ENCODE data around the gene ARMC7.
"Not testable (repeated sequence)": the region's sequence is repeated elsewhere in the genome, so short reads cannot be mapped to it uniquely, and the experiment has no call there.

The ARMC7 gene

GRCh38 chr17:75116737-75117136 lies 7.0 kb downstream of the ARMC7 start:
- no peak for DNase-seq
- Mint-ChIP-seq H3K9me3 (no peaks in the 10 kb centered on the region), H3K4me3 (no peak overlapping the region), H3K27ac (no peak overlapping the region), H3K4me1 (ENCODE audit: low read depth in 2 of 2) (peaks cover 25 to 26% of the 10 kb centered on the region in 2 donors), H3K36me3 (ENCODE audit: insufficient read depth) (peaks cover 19% of the 10 kb centered on the region), H3K27me3 (no peaks in the 10 kb centered on the region)
- no peak for ATAC-seq (replicated peaks)

- DNase-seq (no peak), ATAC-seq (replicated peaks) (no peak)
- Mint-ChIP-seq H3K27me3 (no peaks in the 10 kb centered on the region), H3K36me3 (ENCODE audit: insufficient read depth) (peaks cover 19% of the 10 kb centered on the region), H3K27ac (peak overlapping the region; percentile 41 to 42), H3K4me1 (ENCODE audit: low read depth in 2 of 2) (peaks cover 20 to 21% of the 10 kb centered on the region in 2 donors), H3K9me3 (no peaks in the 10 kb centered on the region), H3K4me3 (no peak overlapping the region)
Observed at GRCh38 chr17:75118307-75118706, 8.5 kb downstream of the ARMC7 start.

DNA sequence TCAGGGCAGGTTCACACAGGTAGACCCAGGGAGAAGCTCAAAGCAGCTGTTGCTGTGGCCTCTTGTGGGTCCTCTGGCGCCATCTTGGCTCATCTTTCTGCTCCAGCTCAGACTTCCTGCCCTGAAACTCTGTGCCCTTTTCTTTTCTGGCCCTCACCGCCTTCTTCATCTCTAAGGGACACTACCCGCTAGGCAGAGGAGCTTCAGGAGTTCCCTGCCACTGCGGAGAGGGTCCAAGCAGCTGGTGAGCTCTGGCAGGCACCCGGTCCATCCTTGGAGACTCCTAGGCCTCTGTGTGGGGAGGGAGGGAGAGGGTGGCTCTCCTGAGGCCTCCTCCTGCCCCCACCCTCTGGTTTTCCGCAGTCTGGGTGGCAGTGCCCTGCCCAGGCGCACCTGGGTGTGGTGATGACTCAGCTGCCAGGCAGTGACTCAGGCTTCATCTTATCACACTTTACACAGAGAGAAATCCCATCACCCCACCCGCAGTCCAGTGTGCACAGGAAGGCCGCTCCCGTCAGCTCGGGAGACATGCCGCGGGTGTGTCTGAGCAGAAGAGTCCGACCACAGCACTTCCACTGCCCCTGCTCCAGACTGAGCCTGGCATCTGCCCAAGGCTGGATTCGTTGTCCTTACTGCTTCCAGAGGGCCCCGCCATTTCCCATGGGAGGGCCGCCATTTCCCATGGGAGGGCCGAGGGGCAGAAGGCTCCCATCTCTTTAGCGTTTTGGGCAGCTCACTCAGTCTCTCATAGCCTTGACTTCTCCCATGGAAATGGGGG lies 14.5 kb downstream of the ARMC7 start:
- Mint-ChIP-seq H3K4me1 (ENCODE audit: low read depth in 2 of 2) (peaks cover 25 to 29% of the 10 kb centered on the region in 2 donors), H3K27ac (peak overlapping the region in 1 of 2 donors; percentile 84), H3K4me3 (peak overlapping the region in 1 of 2 donors; percentile 49), H3K36me3 (ENCODE audit: insufficient read depth) (peaks cover 7% of the 10 kb centered on the region), H3K9me3 (no peaks in the 10 kb centered on the region), H3K27me3 (no peaks in the 10 kb centered on the region)
- peak; percentile 77 for ATAC-seq (replicated peaks)
- no peak for DNase-seq

DNA sequence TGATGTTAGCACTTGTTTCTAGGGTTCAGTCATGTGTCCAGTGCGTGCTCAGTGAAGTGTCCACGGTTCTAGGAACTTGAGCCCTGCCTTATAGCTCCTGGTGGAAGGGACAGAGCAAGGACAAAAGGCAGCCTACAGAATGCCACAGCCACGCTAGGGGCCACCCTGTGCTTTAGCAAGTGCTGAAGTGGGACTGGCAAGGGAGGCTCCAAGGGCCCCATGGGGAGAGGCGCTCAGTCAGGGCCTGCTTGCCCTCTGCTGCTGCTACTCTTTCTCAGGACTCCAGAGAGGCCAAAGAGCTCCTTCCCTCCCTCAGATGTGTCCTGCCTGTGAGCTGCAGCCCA lies 15.0 kb downstream of the ARMC7 start:
- peak overlapping the region in 1 of 2 donors; percentile 84 for H3K27ac Mint-ChIP-seq

DNA sequence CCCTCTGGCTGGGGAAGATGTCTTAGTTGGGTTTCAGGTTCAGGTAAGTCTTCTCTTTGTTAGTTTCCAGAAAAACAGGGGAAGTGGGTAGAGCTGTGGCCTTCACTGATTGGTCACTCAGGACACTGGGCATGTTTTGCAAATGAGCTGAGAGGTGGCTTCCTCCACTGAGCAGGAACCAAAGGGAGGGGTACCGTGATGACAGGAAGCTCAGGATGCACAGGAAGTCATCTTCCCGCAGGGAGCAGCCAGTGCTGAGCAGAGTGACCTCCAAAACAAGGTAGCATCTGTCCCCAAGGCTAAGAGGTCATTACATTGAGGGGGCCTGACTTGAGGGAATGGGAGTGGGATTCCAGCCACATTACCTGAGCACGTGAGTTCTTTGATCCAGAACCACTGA lies 16.2 kb downstream of the ARMC7 start:
- no peaks in the 10 kb centered on the region for H3K27me3 Mint-ChIP-seq
- H3K36me3 Mint-ChIP-seq (ENCODE audit: insufficient read depth) = peaks cover 7% of the 10 kb centered on the region
- H3K9me3 Mint-ChIP-seq = no peaks in the 10 kb centered on the region
- H3K27ac Mint-ChIP-seq = peak overlapping the region in 1 of 2 donors; percentile 84
- H3K4me3 Mint-ChIP-seq = no peak overlapping the region
- DNase-seq (no peak), ATAC-seq (replicated peaks) (no peak)
- H3K4me1 Mint-ChIP-seq (ENCODE audit: low read depth in 2 of 2) = peaks cover 28 to 35% of the 10 kb centered on the region in 2 donors

More for the DNA sequence above, 15.0 kb downstream of the ARMC7 start:
- Mint-ChIP-seq H3K4me3 (peak overlapping the region in 1 of 2 donors; percentile 38), H3K27me3 (no peaks in the 10 kb centered on the region), H3K9me3 (no peaks in the 10 kb centered on the region), H3K4me1 (ENCODE audit: low read depth in 2 of 2) (peaks cover 25 to 29% of the 10 kb centered on the region in 2 donors), H3K36me3 (ENCODE audit: insufficient read depth) (peaks cover 7% of the 10 kb centered on the region)
- no peak for DNase-seq
- ATAC-seq (replicated peaks) = no peak

GRCh38 chr17:75126954-75127353 lies 17.2 kb downstream of the ARMC7 start:
- H3K36me3 Mint-ChIP-seq (ENCODE audit: insufficient read depth) = peaks cover 4% of the 10 kb centered on the region
- DNase-seq = no peak
- H3K9me3 Mint-ChIP-seq = no peaks in the 10 kb centered on the region
- no peak overlapping the region for H3K4me3 Mint-ChIP-seq
- H3K27me3 Mint-ChIP-seq = no peaks in the 10 kb centered on the region
- H3K27ac Mint-ChIP-seq = no peak overlapping the region
- peaks cover 28 to 35% of the 10 kb centered on the region in 2 donors for H3K4me1 Mint-ChIP-seq (ENCODE audit: low read depth in 2 of 2)
- no peak for ATAC-seq (replicated peaks)

GRCh38 chr17:75127936-75128335 lies 18.2 kb downstream of the ARMC7 start:
- H3K36me3 Mint-ChIP-seq (ENCODE audit: insufficient read depth); H3K4me3 Mint-ChIP-seq; DNase-seq; H3K27me3 Mint-ChIP-seq; ATAC-seq (replicated peaks); H3K27ac Mint-ChIP-seq; H3K9me3 Mint-ChIP-seq: not testable (repeated sequence)
- H3K4me1 Mint-ChIP-seq (ENCODE audit: low read depth in 2 of 2) = peaks cover 28 to 39% of the 10 kb centered on the region in 2 donors

DNA sequence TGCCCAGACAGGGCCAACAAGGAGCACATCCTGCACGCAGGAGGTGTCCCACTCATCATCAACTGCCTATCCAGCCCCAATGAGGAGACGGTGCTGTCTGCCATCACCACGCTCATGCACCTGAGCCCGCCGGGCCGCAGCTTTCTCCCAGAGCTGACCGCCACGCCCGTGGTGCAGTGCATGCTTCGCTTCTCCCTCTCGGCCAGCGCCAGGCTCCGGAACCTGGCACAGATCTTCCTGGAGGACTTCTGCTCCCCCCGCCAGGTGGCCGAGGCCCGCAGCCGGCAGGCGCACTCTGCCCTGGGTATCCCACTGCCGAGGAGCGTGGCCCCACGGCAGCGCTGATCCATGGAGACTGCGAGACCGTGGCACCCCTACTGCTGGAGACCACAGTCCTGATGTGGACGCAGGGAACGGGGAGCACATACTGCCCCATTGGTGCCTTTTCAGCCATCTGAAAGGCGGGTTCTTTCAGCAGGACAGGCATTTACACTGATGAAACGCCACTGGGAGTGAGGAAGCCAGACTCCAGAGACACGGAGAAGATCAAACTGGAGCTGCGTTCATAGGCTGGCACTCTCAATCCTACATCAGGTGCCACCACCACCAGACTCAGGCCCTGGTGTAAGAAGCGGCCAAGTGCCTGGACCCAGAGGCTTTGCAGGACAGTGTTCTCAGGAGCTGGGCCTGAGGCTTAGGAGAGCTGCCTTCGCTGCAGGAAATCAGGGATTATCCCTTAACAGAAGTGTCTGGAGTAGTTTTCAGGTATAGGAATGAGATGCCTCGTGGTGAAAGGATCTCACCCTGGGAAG lies 19.1 kb downstream of the ARMC7 start:
- Mint-ChIP-seq H3K4me3 (peak overlapping the region; percentile 27 to 62), H3K4me1 (ENCODE audit: low read depth in 2 of 2) (peaks cover 26 to 39% of the 10 kb centered on the region in 2 donors), H3K27me3 (no peaks in the 10 kb centered on the region), H3K9me3 (no peaks in the 10 kb centered on the region), H3K27ac (no peak overlapping the region), H3K36me3 (ENCODE audit: insufficient read depth) (peaks cover 5% of the 10 kb centered on the region)
- DNase-seq (no peak), ATAC-seq (replicated peaks) (no peak)

- no peak for DNase-seq
- Mint-ChIP-seq H3K36me3 (ENCODE audit: insufficient read depth) (peaks cover 12% of the 10 kb centered on the region), H3K9me3 (no peaks in the 10 kb centered on the region), H3K4me3 (peak overlapping the region; percentile 27 to 62), H3K4me1 (ENCODE audit: low read depth in 2 of 2) (peaks cover 20 to 32% of the 10 kb centered on the region in 2 donors), H3K27ac (no peak overlapping the region), H3K27me3 (no peaks in the 10 kb centered on the region)
- ATAC-seq (replicated peaks) = no peak
Observed at GRCh38 chr17:75129576-75129975, 19.8 kb downstream of the ARMC7 start.

GRCh38 chr17:75130059-75130631 lies 20.4 kb downstream of the ARMC7 start:
- no peak for DNase-seq
- Mint-ChIP-seq H3K36me3 (ENCODE audit: insufficient read depth) (peaks cover 14% of the 10 kb centered on the region), H3K4me1 (ENCODE audit: low read depth in 2 of 2) (peaks cover 14 to 26% of the 10 kb centered on the region in 2 donors), H3K27me3 (no peaks in the 10 kb centered on the region), H3K4me3 (peak overlapping the region; percentile 85 to 87), H3K27ac (peak overlapping the region; percentile 56 to 85), H3K9me3 (no peaks in the 10 kb centered on the region)
- ATAC-seq (replicated peaks) = no peak

- peaks cover 17% of the 10 kb centered on the region for H3K36me3 Mint-ChIP-seq (ENCODE audit: insufficient read depth)
- ATAC-seq (replicated peaks) = peak; percentile 66
- peak overlapping the region; percentile 85 to 87 for H3K4me3 Mint-ChIP-seq
Observed at GRCh38 chr17:75130632-75131277, 21.0 kb downstream of the ARMC7 start.

GRCh38 chr17:75131278-75132017 lies 21.7 kb downstream of the ARMC7 start, which contains the start of gene NT5C:
Gene NT5C (minus strand): TSS chr17:75131742. CDS start chr17:75131707, 35 bp downstream.
- ATAC-seq (replicated peaks) = peak; percentile 77
- peaks cover 8 to 16% of the 10 kb centered on the region in 2 donors for H3K4me1 Mint-ChIP-seq (ENCODE audit: low read depth in 2 of 2)
- peak within 1 kb of the TSS; percentile 85 to 87 for H3K4me3 Mint-ChIP-seq
- H3K27me3 Mint-ChIP-seq = no peaks in the 10 kb centered on the region
- peaks cover 18% of the 10 kb centered on the region for H3K36me3 Mint-ChIP-seq (ENCODE audit: insufficient read depth)
- H3K27ac Mint-ChIP-seq = peak within 1 kb of the TSS; percentile 85 to 86
- DNase-seq = peak; percentile 30 to 41 (median 38)
- H3K9me3 Mint-ChIP-seq = no peaks in the 10 kb centered on the region

More at GRCh38 chr17:75130632-75131277, 21.0 kb downstream of the ARMC7 start:
- Mint-ChIP-seq H3K9me3 (no peaks in the 10 kb centered on the region), H3K27ac (peak overlapping the region; percentile 56 to 85), H3K4me1 (ENCODE audit: low read depth in 2 of 2) (peaks cover 12 to 23% of the 10 kb centered on the region in 2 donors), H3K27me3 (no peaks in the 10 kb centered on the region)
- peak in 1 of 3 experiments; percentile 20 for DNase-seq

Data from effector memory CD8-positive, alpha-beta T cell (primary cell).